ENCODE results near the gene CEP19. TPM values are rescaled to one million over a fixed set of nuclear protein-coding genes. Genes with fewer than 3 reads are reported as not detected.
A peak's percentile ranks its signal among the peaks of the same experiment; 100 is the strongest.
"Not testable (repeated sequence)": the region's sequence is repeated elsewhere in the genome, so short reads cannot be mapped to it uniquely, and the experiment has no call there.

Gene CEP19
- 2.3 TPM for polyA plus RNA-seq

GRCh38 chr3:196711838-196712513 lies at the start of gene CEP19, which contains the start of gene PIGX:
TSS of gene CEP19 (minus strand) at chr3:196712250. CDS start at chr3:196708657, 3,593 bp downstream.
TSS of gene PIGX (plus strand) at chr3:196712377.
- no peaks in the 10 kb centered on the region for H3K27me3 Mint-ChIP-seq
- no peaks in the 10 kb centered on the region for H3K9me3 Mint-ChIP-seq
- H3K4me3 Mint-ChIP-seq: peak within 1 kb of the TSS; percentile 88 to 93 (median 92)
- H3K27ac Mint-ChIP-seq: peak within 1 kb of the TSS; percentile 97 to 98 (median 97)
- peaks cover 7 to 11% (median 11%) of the 10 kb centered on the region in 3 donors for H3K4me1 Mint-ChIP-seq
- H3K36me3 Mint-ChIP-seq: peaks cover 6% of the 10 kb centered on the region

GRCh38 chr3:196757876-196758739 lies 46.1 kb upstream of the CEP19 start:
- Mint-ChIP-seq H3K4me3 (no peak overlapping the region), H3K36me3 (peaks cover 16% of the 10 kb centered on the region), H3K27me3 (no peaks in the 10 kb centered on the region), H3K27ac (no peak overlapping the region), H3K9me3 (peaks cover 0 to 7% (median 6%) of the 10 kb centered on the region in 3 donors), H3K4me1 (peaks cover 17 to 30% (median 26%) of the 10 kb centered on the region in 3 donors)

GRCh38 chr3:196756732-196757131 lies 44.7 kb upstream of the CEP19 start:
- Mint-ChIP-seq H3K4me3 (no peak overlapping the region), H3K4me1 (peaks cover 14 to 27% (median 23%) of the 10 kb centered on the region in 3 donors), H3K36me3 (peaks cover 16% of the 10 kb centered on the region), H3K9me3 (peaks cover 0 to 7% (median 6%) of the 10 kb centered on the region in 3 donors), H3K27me3 (no peaks in the 10 kb centered on the region), H3K27ac (no peak overlapping the region)

- Mint-ChIP-seq H3K9me3 (peaks cover 0 to 6% (median 6%) of the 10 kb centered on the region in 3 donors), H3K4me3 (peak overlapping the region in 1 of 4 donors; percentile 55), H3K27me3 (no peaks in the 10 kb centered on the region), H3K4me1 (peaks cover 16 to 35% (median 25%) of the 10 kb centered on the region in 3 donors), H3K36me3 (peaks cover 13% of the 10 kb centered on the region), H3K27ac (peak overlapping the region in 1 of 3 donors; percentile 32)
Observed at GRCh38 chr3:196754091-196754981, 42.3 kb upstream of the CEP19 start.

GRCh38 chr3:196753201-196753600 lies 41.2 kb upstream of the CEP19 start:
- H3K9me3 Mint-ChIP-seq: peaks cover 0 to 6% (median 6%) of the 10 kb centered on the region in 3 donors
- H3K27ac Mint-ChIP-seq: no peak overlapping the region
- no peaks in the 10 kb centered on the region for H3K27me3 Mint-ChIP-seq
- peaks cover 24 to 45% (median 34%) of the 10 kb centered on the region in 3 donors for H3K4me1 Mint-ChIP-seq
- H3K36me3 Mint-ChIP-seq: peaks cover 13% of the 10 kb centered on the region
- no peak overlapping the region for H3K4me3 Mint-ChIP-seq

- no peaks in the 10 kb centered on the region for H3K27me3 Mint-ChIP-seq
- no peaks in the 10 kb centered on the region for H3K9me3 Mint-ChIP-seq
- H3K4me1 Mint-ChIP-seq: peaks cover 24 to 38% (median 30%) of the 10 kb centered on the region in 3 donors
- peaks cover 5% of the 10 kb centered on the region for H3K36me3 Mint-ChIP-seq
- H3K4me3 Mint-ChIP-seq: peak overlapping the region in 2 of 4 donors; percentile 33 to 56
- H3K27ac Mint-ChIP-seq: peak overlapping the region in 2 of 3 donors; percentile 5 to 68
Observed at GRCh38 chr3:196749125-196749524, 37.1 kb upstream of the CEP19 start.

- H3K4me3 Mint-ChIP-seq: peak overlapping the region in 3 of 4 donors; percentile 33 to 58 (median 34)
- H3K27ac Mint-ChIP-seq: peak overlapping the region in 1 of 3 donors; percentile 13
- not testable (repeated sequence) for H3K9me3 Mint-ChIP-seq, H3K27me3 Mint-ChIP-seq, H3K36me3 Mint-ChIP-seq
- peaks cover 28 to 32% (median 30%) of the 10 kb centered on the region in 3 donors for H3K4me1 Mint-ChIP-seq
Observed at GRCh38 chr3:196743569-196743968, 31.5 kb upstream of the CEP19 start.

- Mint-ChIP-seq H3K27me3 (no peaks in the 10 kb centered on the region), H3K4me3 (peak overlapping the region; percentile 94 to 100 (median 98)), H3K9me3 (no peaks in the 10 kb centered on the region), H3K27ac (peak overlapping the region; percentile 91 to 94 (median 92)), H3K36me3 (no peaks in the 10 kb centered on the region), H3K4me1 (peaks cover 23 to 27% (median 27%) of the 10 kb centered on the region in 3 donors)
Observed at GRCh38 chr3:196741249-196741889, 29.3 kb upstream of the CEP19 start.

GRCh38 chr3:196740481-196741248 lies 28.6 kb upstream of the CEP19 start:
- Mint-ChIP-seq H3K27ac (peak overlapping the region; percentile 91 to 94 (median 92)), H3K4me3 (peak overlapping the region; percentile 94 to 100 (median 98)), H3K27me3 (no peaks in the 10 kb centered on the region), H3K9me3 (no peaks in the 10 kb centered on the region), H3K4me1 (peaks cover 23 to 27% (median 25%) of the 10 kb centered on the region in 3 donors), H3K36me3 (peaks cover 1% of the 10 kb centered on the region)

GRCh38 chr3:196739671-196740480 lies 27.8 kb upstream of the CEP19 start, which contains the start of gene PAK2:
TSS of gene PAK2 (plus strand) at chr3:196739857. CDS start at chr3:196782647, 42,790 bp downstream.
- Mint-ChIP-seq H3K9me3 (no peaks in the 10 kb centered on the region), H3K27me3 (no peaks in the 10 kb centered on the region), H3K36me3 (peaks cover 4% of the 10 kb centered on the region), H3K4me3 (peak within 1 kb of the TSS; percentile 94 to 100 (median 98)), H3K4me1 (peaks cover 23 to 27% (median 23%) of the 10 kb centered on the region in 3 donors), H3K27ac (peak within 1 kb of the TSS; percentile 91 to 94 (median 92))

GRCh38 chr3:196737655-196738054 lies 25.6 kb upstream of the CEP19 start:
- Mint-ChIP-seq H3K27me3 (no peaks in the 10 kb centered on the region), H3K4me3 (peak overlapping the region in 1 of 4 donors; percentile 94), H3K9me3 (no peaks in the 10 kb centered on the region), H3K4me1 (peaks cover 16 to 19% (median 16%) of the 10 kb centered on the region in 3 donors), H3K36me3 (peaks cover 4% of the 10 kb centered on the region), H3K27ac (peak overlapping the region in 1 of 3 donors; percentile 23)

- Mint-ChIP-seq H3K27me3 (no peaks in the 10 kb centered on the region), H3K4me3 (no peak overlapping the region), H3K36me3 (peaks cover 4% of the 10 kb centered on the region), H3K27ac (peak overlapping the region in 1 of 3 donors; percentile 24), H3K9me3 (no peaks in the 10 kb centered on the region), H3K4me1 (peaks cover 15 to 18% (median 16%) of the 10 kb centered on the region in 3 donors)
Observed at GRCh38 chr3:196736670-196737374, 24.8 kb upstream of the CEP19 start.
